IPS-18c (cell line): ENCODE results near the gene DSTYK.

Experiments used
- H3K4me3 ChIP-seq: 2 replicates; pipeline ENCODE4 v1.7.0; 2013; ENCODE audit warnings: low read depth, mild to moderate bottlenecking, low read length, moderate library complexity; ENCODE audit not compliant: insufficient read depth
- H3K9me3 ChIP-seq: one replicate; pipeline ENCODE4 v1.6.1; 2013; ENCODE audit warnings: mild to moderate bottlenecking, low read length, moderate library complexity; ENCODE audit not compliant: control insufficient read depth, insufficient read depth

The DSTYK gene

DNA sequence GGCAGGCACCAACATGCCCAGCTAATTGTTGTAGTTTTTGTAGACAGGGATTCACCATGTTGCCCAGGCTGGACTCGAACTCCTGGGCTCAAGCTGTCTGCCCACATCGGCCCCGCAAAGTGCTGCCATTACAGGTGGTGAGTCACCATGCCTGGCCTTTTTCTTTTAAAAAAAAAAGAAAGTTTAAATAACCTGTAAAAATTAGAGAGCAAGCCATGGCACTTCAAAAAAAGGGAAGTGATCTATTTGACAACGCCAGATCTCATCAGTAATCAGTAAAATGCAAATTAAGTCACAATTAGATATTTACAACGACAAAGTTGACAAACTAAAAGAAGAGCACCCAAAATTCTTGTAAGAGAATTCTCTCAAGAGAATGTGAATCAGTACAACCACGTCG is 86.8 kb downstream of the DSTYK start:
- no peaks in the 10 kb centered on the region for H3K9me3 ChIP-seq
- no peak overlapping the region for H3K4me3 ChIP-seq

DNA sequence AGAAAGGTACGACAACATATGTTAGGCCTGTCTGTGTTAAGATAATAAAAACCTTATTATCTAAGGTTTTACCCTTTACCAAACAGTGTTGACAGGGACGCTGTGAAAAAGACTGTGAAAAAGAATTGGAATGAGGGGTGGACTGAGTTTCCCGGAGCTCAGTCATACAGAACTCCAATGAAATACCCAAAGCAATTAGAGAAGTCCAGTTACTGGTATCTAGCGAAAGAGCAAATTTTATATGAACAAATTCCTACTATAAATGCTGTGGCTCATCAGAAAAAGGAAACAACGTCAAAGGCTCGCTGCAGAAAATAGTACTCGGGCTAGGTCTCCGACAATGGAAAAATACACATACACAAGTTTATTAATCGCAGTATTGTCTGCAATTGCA is 89.0 kb downstream of the DSTYK start:
- peak overlapping the region; percentile 28; the same call in 1 of the 2 replicates for H3K4me3 ChIP-seq

GRCh38 chr1:205121660-205122488 is 89.6 kb downstream of the DSTYK start, which contains the start of gene RBBP5:
RBBP5 (minus strand) TSS chr1:205121978; CDS start chr1:205121873, 105 bp downstream.
- H3K9me3 ChIP-seq, result no peaks in the 10 kb centered on the region
- peak within 1 kb of the TSS; percentile 88 for H3K4me3 ChIP-seq

More for the DNA sequence above, 89.0 kb downstream of the DSTYK start:
- H3K9me3 ChIP-seq, result no peaks in the 10 kb centered on the region

DNA sequence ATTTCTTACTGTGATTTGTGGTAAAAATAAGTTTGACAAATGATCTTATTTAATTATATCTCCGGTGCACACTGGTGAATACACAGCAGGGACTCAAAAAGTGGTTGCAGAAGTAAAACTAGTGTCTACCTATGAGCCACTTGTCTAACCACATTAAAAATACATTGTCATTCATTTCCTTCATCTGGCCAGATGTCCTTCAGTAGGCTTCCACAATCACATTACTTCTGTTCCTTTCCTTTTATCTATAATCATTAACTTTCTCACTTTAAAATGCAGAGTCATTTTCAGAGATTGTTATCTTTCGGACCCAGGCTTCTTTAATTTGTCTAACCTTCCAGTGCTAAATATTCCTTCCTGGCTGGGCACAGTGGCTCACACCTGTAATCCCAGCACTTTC is 92.8 kb downstream of the DSTYK start:
- no peak overlapping the region for H3K4me3 ChIP-seq
- no peaks in the 10 kb centered on the region for H3K9me3 ChIP-seq

DNA sequence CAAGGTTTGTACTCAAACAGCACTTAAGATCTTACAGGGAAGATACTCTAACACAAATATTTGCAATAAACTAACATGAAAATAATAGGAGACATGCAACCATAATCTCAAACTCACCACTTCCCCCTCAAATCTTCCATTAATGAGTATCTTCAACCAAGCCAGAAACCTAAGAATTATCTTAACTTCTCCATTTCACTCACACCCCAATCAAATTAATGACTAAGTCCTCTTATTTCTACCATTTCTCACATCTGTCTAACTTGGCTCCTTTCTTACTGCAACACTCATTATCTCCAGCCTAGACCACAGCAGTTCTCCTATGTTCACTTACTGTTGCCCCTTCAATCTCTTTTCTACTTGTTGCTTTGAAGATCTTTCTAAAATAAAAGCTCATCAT is 100.1 kb downstream of the DSTYK start:
- no peak overlapping the region for H3K4me3 ChIP-seq
- no peaks in the 10 kb centered on the region for H3K9me3 ChIP-seq

DNA sequence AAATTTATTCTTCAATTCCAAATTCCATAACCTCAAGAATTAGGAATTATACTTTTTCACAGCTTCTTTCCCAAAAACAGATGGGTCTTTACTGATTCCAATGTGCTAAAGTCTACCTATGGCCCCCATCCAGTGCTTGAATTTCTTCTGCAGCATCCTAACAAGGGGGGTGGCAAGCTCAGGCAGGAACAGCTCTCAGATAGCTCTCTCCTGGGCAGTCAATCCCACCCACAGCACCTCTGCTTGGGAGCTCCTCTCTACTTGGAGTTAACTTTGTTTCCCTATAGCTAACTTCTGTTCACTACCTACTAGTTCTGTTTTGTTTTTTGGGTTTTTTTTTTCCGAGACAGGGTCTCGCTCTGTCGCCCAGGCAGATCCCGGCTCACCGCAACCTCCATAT is 101.8 kb downstream of the DSTYK start:
- Histone ChIP-seq H3K4me3 (no peak overlapping the region), H3K9me3 (no peaks in the 10 kb centered on the region)

GRCh38 chr1:205109269-205109668 is 102.2 kb downstream of the DSTYK start:
- no peak overlapping the region for H3K4me3 ChIP-seq
- no peaks in the 10 kb centered on the region for H3K9me3 ChIP-seq

- H3K9me3 ChIP-seq, result no peaks in the 10 kb centered on the region
- H3K4me3 ChIP-seq, result no peak overlapping the region
These were observed 103.0 kb downstream of the DSTYK start for GRCh38 chr1:205108464-205108863.

DNA sequence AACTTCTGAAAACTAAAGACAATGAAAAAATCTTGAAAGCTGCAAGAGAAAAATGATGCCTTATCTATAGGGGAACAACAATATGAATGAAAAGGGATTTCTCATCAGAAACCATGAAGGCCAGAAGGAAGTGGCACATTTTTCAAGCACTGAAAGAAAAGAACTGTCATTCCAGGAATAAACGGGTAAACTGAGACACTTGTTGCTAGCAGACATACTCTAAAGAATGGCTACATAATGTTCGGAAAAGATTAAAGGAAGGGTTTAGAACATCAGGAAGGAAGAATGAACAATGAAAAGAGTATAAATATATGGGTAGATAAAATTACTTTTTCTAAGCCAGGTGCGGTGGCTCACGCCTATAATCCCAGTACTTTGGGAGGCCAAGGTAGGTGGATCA is 104.2 kb downstream of the DSTYK start:
- Histone ChIP-seq H3K9me3 (no peaks in the 10 kb centered on the region), H3K4me3 (no peak overlapping the region)

GRCh38 chr1:205102404-205102803 is 109.1 kb downstream of the DSTYK start:
- no peaks in the 10 kb centered on the region for H3K9me3 ChIP-seq
- no peak overlapping the region for H3K4me3 ChIP-seq

- Histone ChIP-seq H3K9me3 (no peaks in the 10 kb centered on the region), H3K4me3 (no peak overlapping the region)
These were observed 113.3 kb downstream of the DSTYK start for GRCh38 chr1:205098242-205098641.

- Histone ChIP-seq H3K9me3 (no peaks in the 10 kb centered on the region), H3K4me3 (no peak overlapping the region)
These were observed 116.1 kb downstream of the DSTYK start for GRCh38 chr1:205095422-205095821.
